T-cell (primary cell): ENCODE measurements around the gene NPIPB6. TPM values are rescaled to one million over a fixed set of nuclear protein-coding genes. Genes with fewer than 3 reads are reported as not detected.

Experiments
- ATAC-seq, 4 experiments: fragments of 200-7000 bp in 3 of 4; fragments of 150-1000 bp in 1 of 4; cut with Tn5 transposase; replicated peaks in 1 of 4; 1 replicate in 3 of 4; 2 replicates in 1 of 4; pipeline ENCODE4 v1.10.0; 2021; ENCODE audit warnings: moderate library complexity in 3 of 4, mild to moderate bottlenecking in 2 of 4, moderate number of reproducible peaks in 1 of 4
- CTCF ChIA-PET, 2 donors: fragments of 300-600 bp; sonication (Branson Sonifier 250); formaldehyde crosslinking; loops; one replicate each; lab custom pipeline; 2022; ENCODE audit warnings: antibody characterized with exemption in 2 of 2; lab: Charles Lee
- POLR2A ChIA-PET, 2 donors: fragments of 300-600 bp; sonication (Branson Sonifier 250); formaldehyde crosslinking; loops; one replicate each; lab custom pipeline; 2022; ENCODE audit warnings: antibody characterized with exemption in 2 of 2; lab: Charles Lee
- DNase-seq, 35 experiments: peaks; one replicate each; pipeline versions ENCODE4 v3.0.0 to v3.0.0-alpha.2; 2013 to 2023
- H3K27ac ChIP-seq: one replicate; pipeline ENCODE4 v1.5.1; 2013; ENCODE audit warnings: low read length
- H3K27me3 ChIP-seq, 2 experiments: replicated peaks in 1 of 2; 1 replicate in 1 of 2; 2 replicates in 1 of 2; pipeline versions ENCODE4 v1.6.1 to v1.7.0; 2013; ENCODE audit warnings: low read length in 1 of 2, mixed read lengths in 1 of 2; ENCODE audit not compliant: control insufficient read depth in 2 of 2, insufficient read depth in 2 of 2; ENCODE audit errors: extremely low read depth in 1 of 2
- H3K36me3 ChIP-seq, 2 donors: 1 replicate in 1 of 2; 2 replicates in 1 of 2; pipeline versions ENCODE4 v1.6.1 to v1.7.0; 2013; ENCODE audit warnings: low read length in 1 of 2; ENCODE audit not compliant: control insufficient read depth in 2 of 2, insufficient read depth in 1 of 2; ENCODE audit errors: extremely low read depth in 1 of 2
- H3K4me1 ChIP-seq, 2 experiments: 1 replicate in 1 of 2; 2 replicates in 1 of 2; pipeline versions ENCODE4 v1.6.1 to v1.7.0; 2013; ENCODE audit warnings: low read length in 2 of 2, mixed read lengths in 1 of 2; ENCODE audit not compliant: insufficient read depth in 2 of 2, control insufficient read depth in 1 of 2; ENCODE audit errors: extremely low read depth in 1 of 2
- H3K4me3 ChIP-seq, 2 donors: 1 replicate in 1 of 2; 2 replicates in 1 of 2; pipeline versions ENCODE4 v1.5.1 to v1.7.0; 2013; ENCODE audit warnings: mild to moderate bottlenecking in 2 of 2, low read length in 1 of 2, moderate library complexity in 1 of 2; ENCODE audit not compliant: control insufficient read depth in 1 of 2; ENCODE audit errors: extremely low read depth in 1 of 2
- H3K9me3 ChIP-seq: 2 replicates; pipeline ENCODE4 v1.7.0; 2013
- H3K27ac Mint-ChIP-seq, 2 donors: one replicate each; pipeline ENCODE4 v1.8.0; 2020 to 2021; ENCODE audit warnings: mild to moderate bottlenecking in 2 of 2, mixed read lengths in 2 of 2
- H3K27me3 Mint-ChIP-seq, 2 donors: one replicate each; pipeline ENCODE4 v1.8.0; 2021 to 2022; ENCODE audit warnings: mixed read lengths in 2 of 2
- H3K36me3 Mint-ChIP-seq: one replicate; pipeline ENCODE4 v1.8.0; 2021; ENCODE audit warnings: mixed read lengths
- H3K4me1 Mint-ChIP-seq, 3 donors: one replicate each; pipeline ENCODE4 v1.8.0; 2020 to 2022; ENCODE audit warnings: mixed read lengths in 3 of 3, mild to moderate bottlenecking in 1 of 3
- H3K4me3 Mint-ChIP-seq, 3 donors: one replicate each; pipeline ENCODE4 v1.8.0; 2020 to 2022; ENCODE audit warnings: mild to moderate bottlenecking in 3 of 3, mixed read lengths in 3 of 3, moderate library complexity in 3 of 3
- H3K9me3 Mint-ChIP-seq, 3 donors: one replicate each; pipeline ENCODE4 v1.8.0; 2020 to 2022; ENCODE audit warnings: mixed read lengths in 3 of 3
- WGBS: methylation state at CpG from one replicate; pipeline ENCODE4 v1.1.5; 2013; ENCODE audit warnings: missing lambda C conversion rate; ENCODE audit not compliant: insufficient coverage; 5-methylcytosine and 5-hydroxymethylcytosine counted together
- total RNA-seq, 35 experiments: library from RNA in 6 of 35; stranded (reverse) in 6 of 35; fragments of 120-200 nt in 1 of 35; gene quantifications; one replicate each; pipeline versions ENCODE4 v1.2.1 to v1.2.4 and lab custom pipeline; 2013 to 2026

NPIPB6 gene
- total RNA-seq, 5 donors from 2014 or later (not counting 1 experiment from before 2014, with no cell fraction given) = 0.70 to 4.6 (median 3.2) TPM

DNA sequence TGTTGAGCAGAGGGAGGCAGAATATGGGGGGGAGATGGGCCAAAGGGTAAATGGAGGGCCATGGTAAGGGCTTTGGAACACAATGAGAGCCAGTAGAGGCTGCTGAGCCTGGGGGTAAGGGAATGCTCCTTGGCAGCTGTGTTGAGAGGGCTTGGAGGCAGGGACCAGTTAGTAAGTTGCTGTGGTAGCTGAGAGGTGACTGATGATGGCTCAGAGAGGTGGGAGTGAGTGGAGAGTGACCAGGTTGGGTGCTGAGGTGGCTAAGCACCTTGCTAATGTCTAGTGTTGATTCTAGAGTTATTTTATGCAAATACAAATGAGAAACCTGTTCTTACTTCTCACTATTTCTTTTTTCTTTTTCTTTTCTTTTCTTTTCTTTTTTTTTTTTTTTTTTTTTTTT is 60.2 kb downstream of the NPIPB6 start:
- H3K9me3 ChIP-seq = no peaks in the 10 kb centered on the region
- no peaks in the 10 kb centered on the region for H3K9me3 Mint-ChIP-seq
- ChIA-PET POLR2A (interaction anchor here in 1 of 2 donors (0.6 kb wide), 1 partner anchor 10 kb away, joined by 3 read pairs; no protein-coding TSS in a partner anchor), CTCF (no interaction called here)
- H3K4me3 ChIP-seq = no peak overlapping the region
- no peaks in the 10 kb centered on the region for H3K27me3 ChIP-seq
- no peak overlapping the region for H3K27ac ChIP-seq
- H3K36me3 ChIP-seq = peaks cover 14 to 20% of the 10 kb centered on the region in 2 donors
- H3K36me3 Mint-ChIP-seq = peaks cover 17% of the 10 kb centered on the region
- H3K4me1 ChIP-seq = peaks cover 20 to 61% of the 10 kb centered on the region in 2 experiments
- ATAC-seq = no peak
- no peak overlapping the region for H3K4me3 Mint-ChIP-seq
- peaks cover 55 to 68% (median 62%) of the 10 kb centered on the region in 3 donors for H3K4me1 Mint-ChIP-seq
- H3K27ac Mint-ChIP-seq = peak overlapping the region; percentile 81 to 83
- H3K27me3 Mint-ChIP-seq = no peaks in the 10 kb centered on the region
- no peak for DNase-seq

DNA sequence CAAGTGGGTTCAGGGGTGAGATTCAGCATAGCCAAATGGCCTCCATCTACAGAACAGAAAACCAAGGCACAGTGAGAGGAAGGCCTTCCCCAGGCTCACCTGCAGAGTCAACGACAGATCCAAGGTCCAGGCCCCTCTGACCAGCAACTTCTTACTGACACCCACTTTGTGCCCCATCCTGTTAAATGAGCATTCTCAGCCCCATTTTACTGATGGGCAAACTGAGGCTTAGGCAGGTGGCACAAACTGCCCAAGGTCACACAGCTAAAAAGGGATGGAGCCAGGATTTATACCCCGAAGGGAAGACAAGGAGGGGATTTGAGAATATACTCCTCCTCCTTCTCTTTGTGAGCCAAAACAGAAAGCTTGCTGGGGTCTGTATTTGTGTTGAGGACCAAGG is 61.7 kb downstream of the NPIPB6 start:
- CTCF ChIA-PET = no interaction called here
- Mint-ChIP-seq H3K36me3 (peaks cover 17% of the 10 kb centered on the region), H3K27ac (peak overlapping the region; percentile 81 to 82), H3K4me1 (peaks cover 70 to 75% (median 72%) of the 10 kb centered on the region in 3 donors), H3K9me3 (no peaks in the 10 kb centered on the region), H3K27me3 (no peaks in the 10 kb centered on the region), H3K4me3 (no peak overlapping the region)
- H3K4me3 ChIP-seq = no peak overlapping the region
- no peak for DNase-seq
- H3K36me3 ChIP-seq = peaks cover 14 to 20% of the 10 kb centered on the region in 2 donors
- no peaks in the 10 kb centered on the region for H3K9me3 ChIP-seq
- H3K27ac ChIP-seq = peak overlapping the region; percentile 23
- WGBS = no CpG with 5 or more reads among the region's 2 CpGs
- no peak for ATAC-seq
- peaks cover 26 to 72% of the 10 kb centered on the region in 2 experiments for H3K4me1 ChIP-seq
- H3K27me3 ChIP-seq = no peaks in the 10 kb centered on the region
- POLR2A ChIA-PET = interaction anchor here in 1 of 2 donors (0.6 kb wide), 1 partner anchor 186 kb away, joined by 6 read pairs; no protein-coding TSS in a partner anchor

DNA sequence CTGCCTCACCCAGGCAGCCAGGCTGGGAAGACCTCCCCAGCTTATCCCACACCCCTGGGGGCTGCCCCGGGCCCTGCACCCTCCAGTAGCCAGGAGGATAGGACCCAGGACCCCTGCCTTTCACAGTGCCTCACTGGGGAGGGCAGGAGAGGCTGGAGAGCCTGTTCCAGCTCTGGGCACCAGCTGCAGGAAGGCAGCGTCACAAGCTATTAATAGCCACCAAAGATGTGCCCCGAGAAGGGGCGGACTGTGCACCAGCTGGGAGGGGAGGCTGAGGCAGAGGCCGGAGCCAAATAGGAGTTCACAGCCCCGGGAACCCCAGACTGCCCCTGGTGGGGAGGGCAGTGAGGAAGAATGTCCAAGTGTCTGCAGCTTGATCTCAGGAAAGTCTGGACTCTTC is 62.2 kb downstream of the NPIPB6 start:
- Mint-ChIP-seq H3K36me3 (peaks cover 15% of the 10 kb centered on the region), H3K4me1 (peaks cover 68 to 77% (median 73%) of the 10 kb centered on the region in 3 donors), H3K27ac (peak overlapping the region; percentile 23 to 82), H3K9me3 (no peaks in the 10 kb centered on the region), H3K4me3 (no peak overlapping the region), H3K27me3 (no peaks in the 10 kb centered on the region)
- DNase-seq (no peak), ATAC-seq (no peak)
- H3K27ac ChIP-seq = peak overlapping the region; percentile 23
- ChIA-PET CTCF (no interaction called here), POLR2A (no interaction called here)
- no CpG with 5 or more reads among the region's 6 CpGs for WGBS
- no peaks in the 10 kb centered on the region for H3K9me3 ChIP-seq
- H3K4me1 ChIP-seq = peaks cover 28 to 77% of the 10 kb centered on the region in 2 experiments
- no peak overlapping the region for H3K4me3 ChIP-seq
- H3K27me3 ChIP-seq = no peaks in the 10 kb centered on the region
- H3K36me3 ChIP-seq = peaks cover 14 to 20% of the 10 kb centered on the region in 2 donors

DNA sequence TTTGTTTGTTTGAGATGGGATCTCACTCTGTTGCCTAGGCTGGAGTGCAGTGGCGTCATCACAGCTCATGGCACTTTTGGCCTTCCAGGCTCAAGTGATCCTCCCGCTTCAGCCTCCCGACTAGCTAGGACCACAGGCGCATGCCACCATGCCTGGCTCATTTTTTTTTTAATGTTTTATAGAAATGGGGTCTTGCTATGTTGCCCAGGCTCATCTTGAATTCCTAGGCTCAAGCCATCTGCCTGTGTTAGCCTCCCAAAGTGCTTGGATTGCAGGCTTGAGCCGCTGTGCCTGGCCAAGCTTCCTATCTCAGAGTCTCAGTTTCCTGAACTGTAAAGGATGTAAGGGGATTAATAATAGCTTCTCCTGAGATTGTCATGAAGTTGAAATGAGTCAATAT is 63.0 kb downstream of the NPIPB6 start:
- no peak for ATAC-seq

DNA sequence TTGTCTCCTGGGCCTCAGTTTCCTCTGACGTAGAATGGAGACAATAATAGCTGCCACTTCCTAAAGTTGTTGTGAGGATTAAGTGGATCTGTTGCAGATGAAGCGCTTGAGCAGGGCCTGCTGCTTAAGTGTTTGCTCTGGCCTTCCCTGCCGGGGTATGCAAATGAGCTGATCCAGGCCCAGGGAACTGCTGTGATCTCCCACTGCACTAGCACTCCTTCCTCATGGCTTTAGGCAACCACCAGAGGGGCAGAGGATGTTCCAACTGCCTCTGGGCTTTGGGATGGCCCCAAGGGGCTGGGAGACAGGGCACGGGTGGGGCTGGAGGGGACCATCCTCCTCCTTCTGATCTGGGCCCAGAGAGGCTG is 64.8 kb downstream of the NPIPB6 start:
- no peaks in the 10 kb centered on the region for H3K9me3 Mint-ChIP-seq
- ChIA-PET POLR2A (interaction anchor here (0.5 to 0.7 kb wide), 3 partner anchors 89 to 1315 kb away, joined by 3 to 6 read pairs (median 5); no protein-coding TSS in a partner anchor), CTCF (interaction anchor here in 1 of 2 donors (0.5 to 1.9 kb wide), 2 partner anchors 21 to 106 kb away, joined by 5 to 7 read pairs; no protein-coding TSS in a partner anchor)
- H3K27me3 Mint-ChIP-seq = no peaks in the 10 kb centered on the region
- peaks cover 73 to 87% (median 82%) of the 10 kb centered on the region in 3 donors for H3K4me1 Mint-ChIP-seq
- Histone ChIP-seq H3K9me3 (no peaks in the 10 kb centered on the region), H3K27me3 (no peaks in the 10 kb centered on the region), H3K4me1 (peaks cover 40 to 96% of the 10 kb centered on the region in 2 experiments), H3K4me3 (no peak overlapping the region), H3K36me3 (peaks cover 8 to 20% of the 10 kb centered on the region in 2 donors), H3K27ac (no peak overlapping the region)
- DNase-seq (no peak), ATAC-seq (no peak)
- peak overlapping the region in 1 of 3 donors; percentile 63 for H3K4me3 Mint-ChIP-seq
- 100% methylated on average over 2 of the region's 4 CpGs for WGBS
- peak overlapping the region; percentile 92 to 94 for H3K27ac Mint-ChIP-seq
- no peaks in the 10 kb centered on the region for H3K36me3 Mint-ChIP-seq

More for the DNA sequence above, 63.0 kb downstream of the NPIPB6 start:
- DNase-seq = no peak
- peaks cover 63 to 75% (median 70%) of the 10 kb centered on the region in 3 donors for H3K4me1 Mint-ChIP-seq
- H3K9me3 Mint-ChIP-seq = no peaks in the 10 kb centered on the region
- peaks cover 28 to 80% of the 10 kb centered on the region in 2 experiments for H3K4me1 ChIP-seq
- no peaks in the 10 kb centered on the region for H3K27me3 Mint-ChIP-seq
- CTCF ChIA-PET = interaction anchor here in 1 of 2 donors (1.0 to 1.1 kb wide), 2 partner anchors 10 to 26 kb away, joined by 3 to 4 read pairs; no protein-coding TSS in a partner anchor
- 80% methylated on average over 1 of the region's 5 CpGs for WGBS
- H3K9me3 ChIP-seq = no peaks in the 10 kb centered on the region
- H3K27ac Mint-ChIP-seq = peak overlapping the region; percentile 63 to 74
- H3K36me3 Mint-ChIP-seq = peaks cover 10% of the 10 kb centered on the region
- H3K4me3 Mint-ChIP-seq = peak overlapping the region in 1 of 3 donors; percentile 22
- no peaks in the 10 kb centered on the region for H3K27me3 ChIP-seq
- H3K27ac ChIP-seq = no peak overlapping the region
- H3K36me3 ChIP-seq = peaks cover 13 to 20% of the 10 kb centered on the region in 2 donors
- H3K4me3 ChIP-seq = no peak overlapping the region
- POLR2A ChIA-PET = no interaction called here

DNA sequence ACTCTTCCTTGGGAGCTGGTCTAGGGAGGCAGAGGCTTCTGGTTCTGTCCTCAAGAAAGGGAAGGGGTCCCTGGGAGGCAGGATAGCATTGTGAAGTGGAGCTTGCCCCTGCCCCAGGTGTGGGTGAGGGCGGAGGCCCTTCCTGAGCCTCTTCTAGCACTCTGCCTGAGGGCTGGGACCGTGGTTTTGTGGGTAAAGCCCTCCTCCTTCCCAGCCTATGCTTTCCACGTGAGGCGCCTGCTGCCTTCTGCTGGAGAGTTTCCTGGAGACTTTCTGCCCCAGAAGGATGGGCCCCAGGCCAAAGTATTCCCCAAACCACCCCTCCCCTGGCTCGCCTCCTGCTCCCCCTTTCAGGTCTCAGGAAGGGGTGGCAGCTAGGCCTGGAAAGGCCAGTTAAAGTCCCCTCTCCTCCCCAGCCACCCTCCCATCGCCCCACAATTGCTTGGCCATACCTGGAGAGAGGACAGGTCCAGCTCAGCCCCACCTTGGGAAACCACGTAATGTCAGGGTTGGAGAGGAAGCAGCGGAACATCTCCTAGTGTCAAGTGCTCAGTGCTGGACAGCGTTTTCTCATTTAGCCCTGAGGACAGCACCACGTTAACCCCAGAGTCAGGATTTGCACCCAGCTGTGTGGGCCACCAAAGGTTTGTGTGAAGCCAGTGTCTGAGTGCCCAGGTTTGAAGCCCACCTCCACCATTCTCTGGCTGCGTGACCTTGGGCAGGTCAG is 65.4 kb downstream of the NPIPB6 start:
- Mint-ChIP-seq H3K4me1 (peaks cover 69 to 85% (median 80%) of the 10 kb centered on the region in 3 donors), H3K27ac (peak overlapping the region; percentile 92 to 94), H3K27me3 (no peaks in the 10 kb centered on the region), H3K36me3 (no peaks in the 10 kb centered on the region), H3K9me3 (no peaks in the 10 kb centered on the region), H3K4me3 (peak overlapping the region; percentile 31 to 63 (median 44))
- DNase-seq (peak in 2 of 35 experiments; percentile 33 to 37), ATAC-seq (peak; percentile 52 to 66 (median 58))
- CTCF ChIA-PET = interaction anchor here (0.5 to 1.9 kb wide), 4 partner anchors 19 to 106 kb away, joined by 3 to 7 read pairs (median 4); no protein-coding TSS in a partner anchor
- POLR2A ChIA-PET = interaction anchor here in 1 of 2 donors (0.7 kb wide), 1 partner anchor 88 kb away, joined by 3 read pairs; no protein-coding TSS in a partner anchor
- WGBS = 82% methylated on average over 4 of the region's 11 CpGs
- peak overlapping the region; percentile 49 for H3K27ac ChIP-seq
- H3K9me3 ChIP-seq = no peaks in the 10 kb centered on the region
- peak overlapping the region in 1 of 2 donors; percentile 4 for H3K4me3 ChIP-seq
- no peaks in the 10 kb centered on the region for H3K27me3 ChIP-seq
- peaks cover 8 to 20% of the 10 kb centered on the region in 2 donors for H3K36me3 ChIP-seq
- H3K4me1 ChIP-seq = peaks cover 40 to 96% of the 10 kb centered on the region in 2 experiments
